ENCODE results near the gene IQGAP3.

DNA sequence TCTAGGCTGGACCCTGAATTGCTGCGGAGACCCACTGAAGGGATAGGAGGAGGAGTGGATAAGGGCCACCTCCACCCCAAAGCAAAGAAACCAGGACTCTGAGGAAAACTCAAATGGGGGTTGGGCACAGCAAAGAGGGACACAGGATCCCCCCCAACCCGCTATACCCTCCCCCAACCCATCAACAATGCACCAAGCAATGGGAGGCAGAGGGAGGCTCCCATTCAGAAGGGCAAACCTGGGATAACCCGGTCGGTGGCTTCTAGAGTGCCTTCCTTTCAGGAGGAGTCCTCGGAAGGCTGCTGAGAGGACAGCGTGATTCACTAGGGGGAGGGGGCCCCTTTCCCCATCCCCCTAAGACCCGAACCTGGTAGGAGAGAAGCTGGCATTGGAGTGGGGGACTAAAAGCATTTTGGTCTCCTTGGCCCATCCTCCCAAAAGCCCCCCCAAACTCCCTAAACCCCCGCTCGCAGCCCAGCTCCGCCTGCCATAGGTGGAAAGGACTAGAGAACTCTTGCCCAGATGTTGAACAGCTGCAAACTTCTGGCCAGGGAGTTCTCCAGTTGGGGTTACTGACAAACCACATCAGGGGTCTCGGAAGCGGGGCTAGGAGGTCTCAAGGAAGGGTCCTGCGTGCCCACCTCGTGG, 73.0 kb downstream of the IQGAP3 start:
- TF ChIP-seq, protein P1, sequence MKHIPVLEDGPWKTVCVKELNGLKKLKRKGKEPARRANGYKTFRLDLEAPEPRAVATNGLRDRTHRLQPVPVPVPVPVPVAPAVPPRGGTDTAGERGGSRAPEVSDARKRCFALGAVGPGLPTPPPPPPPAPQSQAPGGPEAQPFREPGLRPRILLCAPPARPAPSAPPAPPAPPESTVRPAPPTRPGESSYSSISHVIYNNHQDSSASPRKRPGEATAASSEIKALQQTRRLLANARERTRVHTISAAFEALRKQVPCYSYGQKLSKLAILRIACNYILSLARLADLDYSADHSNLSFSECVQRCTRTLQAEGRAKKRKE (CRISPR knock-in tag; IDR thresholded peaks at IDR 0.05; ENCODE audit: low read depth) = no peak
- TF ChIP-seq ESRRA (IDR thresholded peaks at IDR 0.05; ENCODE audit: borderline replicate concordance, low read length) (no peak), RNF2 (IDR thresholded peaks at IDR 0.05; ENCODE audit: borderline replicate concordance, low read depth) (no peak), RAD21 (conservative IDR thresholded peaks at IDR 0.05 in 1 of 2, IDR thresholded peaks at IDR 0.05 in 1 of 2) (no peak), CHD4 (IDR thresholded peaks at IDR 0.05; ENCODE audit: borderline replicate concordance) (no peak), EHMT2 (IDR thresholded peaks at IDR 0.05; ENCODE audit: low read depth) (no peak), RCOR1 (IDR thresholded peaks at IDR 0.05; ENCODE audit: low read depth, low read length) (no peak)
- TF ChIP-seq, protein P2, sequence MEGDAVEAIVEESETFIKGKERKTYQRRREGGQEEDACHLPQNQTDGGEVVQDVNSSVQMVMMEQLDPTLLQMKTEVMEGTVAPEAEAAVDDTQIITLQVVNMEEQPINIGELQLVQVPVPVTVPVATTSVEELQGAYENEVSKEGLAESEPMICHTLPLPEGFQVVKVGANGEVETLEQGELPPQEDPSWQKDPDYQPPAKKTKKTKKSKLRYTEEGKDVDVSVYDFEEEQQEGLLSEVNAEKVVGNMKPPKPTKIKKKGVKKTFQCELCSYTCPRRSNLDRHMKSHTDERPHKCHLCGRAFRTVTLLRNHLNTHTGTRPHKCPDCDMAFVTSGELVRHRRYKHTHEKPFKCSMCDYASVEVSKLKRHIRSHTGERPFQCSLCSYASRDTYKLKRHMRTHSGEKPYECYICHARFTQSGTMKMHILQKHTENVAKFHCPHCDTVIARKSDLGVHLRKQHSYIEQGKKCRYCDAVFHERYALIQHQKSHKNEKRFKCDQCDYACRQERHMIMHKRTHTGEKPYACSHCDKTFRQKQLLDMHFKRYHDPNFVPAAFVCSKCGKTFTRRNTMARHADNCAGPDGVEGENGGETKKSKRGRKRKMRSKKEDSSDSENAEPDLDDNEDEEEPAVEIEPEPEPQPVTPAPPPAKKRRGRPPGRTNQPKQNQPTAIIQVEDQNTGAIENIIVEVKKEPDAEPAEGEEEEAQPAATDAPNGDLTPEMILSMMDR (IDR thresholded peaks at IDR 0.05) = no peak
- TF ChIP-seq, protein P3, sequence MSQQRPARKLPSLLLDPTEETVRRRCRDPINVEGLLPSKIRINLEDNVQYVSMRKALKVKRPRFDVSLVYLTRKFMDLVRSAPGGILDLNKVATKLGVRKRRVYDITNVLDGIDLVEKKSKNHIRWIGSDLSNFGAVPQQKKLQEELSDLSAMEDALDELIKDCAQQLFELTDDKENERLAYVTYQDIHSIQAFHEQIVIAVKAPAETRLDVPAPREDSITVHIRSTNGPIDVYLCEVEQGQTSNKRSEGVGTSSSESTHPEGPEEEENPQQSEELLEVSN (IDR thresholded peaks at IDR 0.05; ENCODE audit: borderline replicate concordance, low read depth) = no peak
